LNCAP (cell line): ENCODE measurements around the gene OR1D2.
"Not testable (repeated sequence)": the region's sequence is repeated elsewhere in the genome, so short reads cannot be mapped to it uniquely, and the experiment has no call there.

ENCODE experiments used
- CTCF ChIP-seq: fragments of 450-650 bp; IDR thresholded peaks from 2 replicates; pipeline ENCODE4 v1.5.1; 2017; ENCODE audit warnings: mild to moderate bottlenecking

OR1D2 gene, protein sequence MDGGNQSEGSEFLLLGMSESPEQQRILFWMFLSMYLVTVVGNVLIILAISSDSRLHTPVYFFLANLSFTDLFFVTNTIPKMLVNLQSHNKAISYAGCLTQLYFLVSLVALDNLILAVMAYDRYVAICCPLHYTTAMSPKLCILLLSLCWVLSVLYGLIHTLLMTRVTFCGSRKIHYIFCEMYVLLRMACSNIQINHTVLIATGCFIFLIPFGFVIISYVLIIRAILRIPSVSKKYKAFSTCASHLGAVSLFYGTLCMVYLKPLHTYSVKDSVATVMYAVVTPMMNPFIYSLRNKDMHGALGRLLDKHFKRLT

GRCh38 chr17:3104322-3104721 lies at the start of gene OR1D2:
OR1D2 (minus strand) TSS chr17:3104422; CDS start chr17:3092996, 11,426 bp downstream.
- TF ChIP-seq CTCF: no peak

GRCh38 chr17:3127451-3127850 lies 23.2 kb upstream of the OR1D2 start, which contains the start of gene OR1G1:
OR1G1 (minus strand) TSS chr17:3127551; CDS start chr17:3127551, 0 bp downstream.
- no peak for TF ChIP-seq CTCF

GRCh38 chr17:3063507-3063906 lies 40.7 kb downstream of the OR1D2 start, which contains the start of gene OR1D5:
OR1D5 (minus strand) TSS chr17:3063607; CDS start chr17:3063607, 0 bp downstream.
- TF ChIP-seq CTCF: not testable (repeated sequence)

DNA sequence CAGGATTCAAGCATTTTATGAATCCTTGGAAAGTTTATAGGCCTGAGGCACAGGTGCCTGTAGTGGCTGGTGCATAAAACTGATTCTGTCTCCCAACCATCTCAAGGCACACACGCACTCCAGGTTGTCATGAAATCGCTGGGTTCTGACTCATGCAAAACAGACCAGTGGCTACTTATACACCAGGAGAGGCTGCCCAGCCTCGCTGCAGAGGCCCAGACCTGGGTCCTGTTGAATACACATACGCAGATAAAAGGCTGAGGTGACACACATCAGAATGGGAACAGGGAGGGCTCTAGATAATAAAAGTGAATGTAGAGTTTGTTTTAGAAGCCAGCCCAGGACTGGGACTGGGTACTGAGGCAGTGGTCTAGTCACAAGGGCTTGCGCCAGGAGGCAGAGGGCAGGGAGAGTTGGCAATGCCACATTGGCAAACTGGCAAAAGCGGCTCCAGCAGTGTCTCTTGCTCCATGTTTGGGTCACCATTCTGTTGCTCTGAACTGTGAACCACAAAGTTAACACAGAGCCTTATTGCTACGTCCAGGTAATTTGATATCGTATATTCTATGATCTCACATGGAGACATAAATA lies 54.4 kb downstream of the OR1D2 start:
- TF ChIP-seq CTCF: no peak

DNA sequence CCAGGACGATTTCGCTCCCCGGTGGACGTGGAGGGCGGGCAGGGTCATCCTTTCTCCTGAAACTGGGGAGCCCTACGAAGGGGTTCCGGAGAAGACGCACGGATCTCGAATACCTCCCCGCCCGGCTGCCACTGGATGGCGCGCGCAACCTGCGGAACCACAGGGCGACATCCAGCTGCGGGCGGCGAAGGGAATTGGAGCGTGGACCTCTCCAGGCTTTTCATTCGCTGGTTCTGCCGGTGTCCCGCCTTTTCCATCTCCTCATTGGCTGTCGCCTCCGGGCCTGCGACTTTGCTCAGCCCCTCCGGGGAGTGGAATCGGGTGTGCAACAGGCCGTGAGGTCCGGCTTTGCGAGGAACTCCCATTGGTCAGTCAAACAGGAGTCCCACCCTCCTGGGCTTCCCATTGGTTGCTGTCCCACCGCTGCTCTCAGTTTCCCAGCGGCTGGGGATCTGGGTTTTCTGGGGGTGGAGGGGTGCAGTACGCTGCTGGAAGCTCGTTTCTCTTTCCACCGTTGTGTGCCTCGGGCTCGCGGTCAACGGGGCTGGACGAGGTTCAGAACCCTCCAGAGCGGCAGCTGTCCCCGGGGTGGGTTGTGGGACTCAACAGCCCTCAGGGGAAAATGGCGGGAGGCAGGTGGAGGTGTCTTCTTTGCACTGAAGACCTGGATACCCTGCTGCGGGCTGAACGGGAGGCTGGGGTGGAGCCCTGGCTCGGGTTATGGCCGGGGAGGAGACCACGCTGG lies 55.3 kb downstream of the OR1D2 start:
- TF ChIP-seq CTCF: peak; percentile 92

GRCh38 chr17:3046753-3047152 lies 57.5 kb downstream of the OR1D2 start:
- no peak for TF ChIP-seq CTCF

DNA sequence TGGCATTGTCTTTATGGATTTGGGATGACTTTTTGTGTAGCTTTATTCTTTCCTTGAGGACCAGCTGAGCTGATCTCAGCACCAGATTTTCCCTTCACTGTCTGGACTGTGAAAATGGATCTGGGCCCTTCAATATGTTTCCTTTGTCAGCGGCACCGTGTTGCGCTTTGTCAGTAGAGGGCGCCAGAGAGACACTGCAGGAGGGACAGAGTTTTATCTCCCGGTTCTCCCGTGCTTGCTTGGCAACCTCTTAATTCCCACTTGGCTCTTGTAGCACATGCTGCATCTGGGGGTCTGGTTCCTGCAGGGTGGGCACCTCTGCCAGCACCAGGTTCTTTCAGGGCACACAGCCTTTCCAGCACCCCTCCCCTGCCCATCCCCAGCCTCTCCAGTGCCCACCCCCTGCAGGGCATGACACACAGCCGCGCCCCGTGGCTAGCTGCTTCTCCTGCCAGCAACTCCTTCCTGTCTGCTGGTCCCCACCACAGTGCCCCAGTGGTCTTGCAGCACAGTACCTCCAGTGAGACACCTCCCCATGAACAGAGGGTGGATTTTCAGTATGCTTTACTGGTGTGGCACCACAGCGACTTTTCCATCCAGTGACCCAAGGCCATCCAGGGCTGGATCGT lies 60.4 kb downstream of the OR1D2 start:
- peak; percentile 61 for TF ChIP-seq CTCF
